ENCODE data around the gene VGF.
A peak's percentile ranks its signal among the peaks of the same experiment; 100 is the strongest.

Gene VGF

DNA sequence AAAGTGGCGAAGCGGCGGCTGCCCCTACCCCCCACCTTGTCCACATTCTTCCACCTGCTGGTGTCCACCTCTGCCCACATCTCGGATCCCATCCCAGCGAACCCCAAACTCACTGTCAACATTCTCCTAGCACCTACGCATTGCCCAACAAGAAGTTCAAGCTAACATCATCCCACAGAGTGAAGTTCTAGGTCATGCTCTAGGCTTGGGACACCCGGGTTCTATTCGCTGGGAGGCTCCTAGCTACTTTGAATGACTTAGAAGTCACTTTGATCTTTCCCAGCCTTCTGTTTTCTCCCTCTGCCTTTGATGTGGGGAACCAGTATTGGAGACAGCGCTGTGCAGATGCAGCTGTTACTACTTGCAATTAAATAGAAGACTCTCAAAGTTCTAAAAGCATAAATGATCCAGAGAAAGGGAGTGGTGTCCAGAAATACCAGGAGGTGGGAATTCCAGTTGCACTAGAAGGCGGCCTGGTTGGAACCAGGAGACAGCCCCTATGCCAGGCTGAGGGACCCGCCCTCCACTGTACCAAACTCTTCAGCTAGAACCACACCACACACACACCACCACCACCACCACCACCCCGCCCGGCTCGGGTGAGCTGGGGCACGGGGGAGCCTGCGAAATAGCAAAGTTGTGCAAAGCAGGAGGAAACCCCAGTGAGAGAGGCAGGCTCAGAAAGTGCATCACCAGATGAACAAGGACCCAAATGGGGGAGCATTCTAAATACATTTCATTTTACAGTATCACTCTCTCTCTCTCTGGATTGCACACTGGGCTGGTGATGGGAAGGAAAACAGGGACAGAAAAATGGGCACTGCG is 5.5 kb upstream of the VGF start:
- no peak for TF ChIP-seq ZNF19 (tag by site-specific recombination; IDR thresholded peaks at IDR 0.05; ENCODE audit: low read depth)
- peak; percentile 13; the same call in 1 of the 2 replicates for TF ChIP-seq GLIS2 (tag by site-specific recombination; IDR thresholded peaks at IDR 0.05)
- H3K4me1 ChIP-seq (ENCODE audit: control insufficient read depth, insufficient read depth, low read length), result peaks cover 15% of the 10 kb centered on the region
- no peak overlapping the region for H3K27ac ChIP-seq (ENCODE audit: extremely low read depth, low read depth, low read length)
- H3K36me3 ChIP-seq (ENCODE audit: control insufficient read depth in 2 of 2, insufficient read depth in 1 of 2, low read length in 2 of 2), result no peaks in the 10 kb centered on the region
- CTCF ChIA-PET, result interaction anchor here (0.6 to 2.7 kb wide), 16 partner anchors 8 to 1099 kb away, joined by 3 to 40 read pairs (median 4); no protein-coding TSS in a partner anchor
- H3K9me3 ChIP-seq (ENCODE audit: control insufficient read depth, insufficient read depth, low read depth, low read length), result no peaks in the 10 kb centered on the region
- no peak overlapping the region for H3K4me3 ChIP-seq (ENCODE audit: low read depth, low read length)
- POLR2A ChIA-PET, result no interaction called here

DNA sequence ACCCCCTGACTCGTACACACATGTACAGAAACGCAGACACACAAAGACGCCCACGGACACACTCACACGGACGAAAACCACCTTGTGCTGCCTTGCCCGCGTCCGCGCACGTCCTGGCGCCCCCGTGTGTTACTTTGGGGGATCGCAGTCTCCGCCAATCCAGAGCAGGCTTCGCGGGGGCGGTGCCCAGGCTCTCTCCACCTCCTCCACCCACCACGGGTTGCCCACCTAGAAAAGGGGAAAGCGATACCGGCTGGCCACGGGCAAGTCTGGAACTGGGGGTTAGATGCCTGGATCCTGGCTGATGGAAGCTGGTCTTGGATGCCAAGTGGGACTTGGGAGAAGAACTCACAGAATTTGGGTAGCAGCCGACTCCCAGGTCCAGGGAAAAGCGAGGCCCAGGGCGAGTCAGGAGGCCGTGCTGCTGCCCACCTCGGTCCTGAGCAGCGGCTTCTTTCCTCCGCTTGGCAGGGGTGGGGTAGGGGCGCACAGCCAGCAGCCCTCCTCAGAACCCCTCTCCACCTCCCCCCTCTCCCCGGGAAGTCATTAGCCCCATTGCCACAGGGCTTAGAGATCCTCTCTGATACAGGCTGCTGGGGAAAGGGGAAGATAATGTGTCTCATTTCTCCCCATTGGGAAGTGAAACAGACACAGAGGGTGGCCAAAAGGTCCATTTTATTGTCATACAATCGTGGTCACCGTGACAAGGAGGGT is 4.6 kb upstream of the VGF start:
- ChIA-PET POLR2A (no interaction called here), CTCF (interaction anchor here (0.6 to 2.7 kb wide), 12 partner anchors 7 to 996 kb away, joined by 3 to 40 read pairs (median 4); no protein-coding TSS in a partner anchor)
- H3K36me3 ChIP-seq (ENCODE audit: control insufficient read depth in 2 of 2, insufficient read depth in 1 of 2, low read length in 2 of 2), result no peaks in the 10 kb centered on the region
- no peaks in the 10 kb centered on the region for H3K9me3 ChIP-seq (ENCODE audit: control insufficient read depth, insufficient read depth, low read depth, low read length)
- peaks cover 17% of the 10 kb centered on the region for H3K4me1 ChIP-seq (ENCODE audit: control insufficient read depth, insufficient read depth, low read length)
- no peak overlapping the region for H3K27ac ChIP-seq (ENCODE audit: extremely low read depth, low read depth, low read length)
- no peak overlapping the region for H3K4me3 ChIP-seq (ENCODE audit: low read depth, low read length)
- TF ChIP-seq ZNF776 (tag by site-specific recombination; IDR thresholded peaks at IDR 0.05; ENCODE audit: borderline replicate concordance), result no peak
- TF ChIP-seq, protein P1, sequence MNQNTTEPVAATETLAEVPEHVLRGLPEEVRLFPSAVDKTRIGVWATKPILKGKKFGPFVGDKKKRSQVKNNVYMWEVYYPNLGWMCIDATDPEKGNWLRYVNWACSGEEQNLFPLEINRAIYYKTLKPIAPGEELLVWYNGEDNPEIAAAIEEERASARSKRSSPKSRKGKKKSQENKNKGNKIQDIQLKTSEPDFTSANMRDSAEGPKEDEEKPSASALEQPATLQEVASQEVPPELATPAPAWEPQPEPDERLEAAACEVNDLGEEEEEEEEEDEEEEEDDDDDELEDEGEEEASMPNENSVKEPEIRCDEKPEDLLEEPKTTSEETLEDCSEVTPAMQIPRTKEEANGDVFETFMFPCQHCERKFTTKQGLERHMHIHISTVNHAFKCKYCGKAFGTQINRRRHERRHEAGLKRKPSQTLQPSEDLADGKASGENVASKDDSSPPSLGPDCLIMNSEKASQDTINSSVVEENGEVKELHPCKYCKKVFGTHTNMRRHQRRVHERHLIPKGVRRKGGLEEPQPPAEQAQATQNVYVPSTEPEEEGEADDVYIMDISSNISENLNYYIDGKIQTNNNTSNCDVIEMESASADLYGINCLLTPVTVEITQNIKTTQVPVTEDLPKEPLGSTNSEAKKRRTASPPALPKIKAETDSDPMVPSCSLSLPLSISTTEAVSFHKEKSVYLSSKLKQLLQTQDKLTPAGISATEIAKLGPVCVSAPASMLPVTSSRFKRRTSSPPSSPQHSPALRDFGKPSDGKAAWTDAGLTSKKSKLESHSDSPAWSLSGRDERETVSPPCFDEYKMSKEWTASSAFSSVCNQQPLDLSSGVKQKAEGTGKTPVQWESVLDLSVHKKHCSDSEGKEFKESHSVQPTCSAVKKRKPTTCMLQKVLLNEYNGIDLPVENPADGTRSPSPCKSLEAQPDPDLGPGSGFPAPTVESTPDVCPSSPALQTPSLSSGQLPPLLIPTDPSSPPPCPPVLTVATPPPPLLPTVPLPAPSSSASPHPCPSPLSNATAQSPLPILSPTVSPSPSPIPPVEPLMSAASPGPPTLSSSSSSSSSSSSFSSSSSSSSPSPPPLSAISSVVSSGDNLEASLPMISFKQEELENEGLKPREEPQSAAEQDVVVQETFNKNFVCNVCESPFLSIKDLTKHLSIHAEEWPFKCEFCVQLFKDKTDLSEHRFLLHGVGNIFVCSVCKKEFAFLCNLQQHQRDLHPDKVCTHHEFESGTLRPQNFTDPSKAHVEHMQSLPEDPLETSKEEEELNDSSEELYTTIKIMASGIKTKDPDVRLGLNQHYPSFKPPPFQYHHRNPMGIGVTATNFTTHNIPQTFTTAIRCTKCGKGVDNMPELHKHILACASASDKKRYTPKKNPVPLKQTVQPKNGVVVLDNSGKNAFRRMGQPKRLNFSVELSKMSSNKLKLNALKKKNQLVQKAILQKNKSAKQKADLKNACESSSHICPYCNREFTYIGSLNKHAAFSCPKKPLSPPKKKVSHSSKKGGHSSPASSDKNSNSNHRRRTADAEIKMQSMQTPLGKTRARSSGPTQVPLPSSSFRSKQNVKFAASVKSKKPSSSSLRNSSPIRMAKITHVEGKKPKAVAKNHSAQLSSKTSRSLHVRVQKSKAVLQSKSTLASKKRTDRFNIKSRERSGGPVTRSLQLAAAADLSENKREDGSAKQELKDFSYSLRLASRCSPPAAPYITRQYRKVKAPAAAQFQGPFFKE (tag by site-specific recombination; IDR thresholded peaks at IDR 0.05; ENCODE audit: borderline replicate concordance), result no peak
- TF ChIP-seq, protein P2, sequence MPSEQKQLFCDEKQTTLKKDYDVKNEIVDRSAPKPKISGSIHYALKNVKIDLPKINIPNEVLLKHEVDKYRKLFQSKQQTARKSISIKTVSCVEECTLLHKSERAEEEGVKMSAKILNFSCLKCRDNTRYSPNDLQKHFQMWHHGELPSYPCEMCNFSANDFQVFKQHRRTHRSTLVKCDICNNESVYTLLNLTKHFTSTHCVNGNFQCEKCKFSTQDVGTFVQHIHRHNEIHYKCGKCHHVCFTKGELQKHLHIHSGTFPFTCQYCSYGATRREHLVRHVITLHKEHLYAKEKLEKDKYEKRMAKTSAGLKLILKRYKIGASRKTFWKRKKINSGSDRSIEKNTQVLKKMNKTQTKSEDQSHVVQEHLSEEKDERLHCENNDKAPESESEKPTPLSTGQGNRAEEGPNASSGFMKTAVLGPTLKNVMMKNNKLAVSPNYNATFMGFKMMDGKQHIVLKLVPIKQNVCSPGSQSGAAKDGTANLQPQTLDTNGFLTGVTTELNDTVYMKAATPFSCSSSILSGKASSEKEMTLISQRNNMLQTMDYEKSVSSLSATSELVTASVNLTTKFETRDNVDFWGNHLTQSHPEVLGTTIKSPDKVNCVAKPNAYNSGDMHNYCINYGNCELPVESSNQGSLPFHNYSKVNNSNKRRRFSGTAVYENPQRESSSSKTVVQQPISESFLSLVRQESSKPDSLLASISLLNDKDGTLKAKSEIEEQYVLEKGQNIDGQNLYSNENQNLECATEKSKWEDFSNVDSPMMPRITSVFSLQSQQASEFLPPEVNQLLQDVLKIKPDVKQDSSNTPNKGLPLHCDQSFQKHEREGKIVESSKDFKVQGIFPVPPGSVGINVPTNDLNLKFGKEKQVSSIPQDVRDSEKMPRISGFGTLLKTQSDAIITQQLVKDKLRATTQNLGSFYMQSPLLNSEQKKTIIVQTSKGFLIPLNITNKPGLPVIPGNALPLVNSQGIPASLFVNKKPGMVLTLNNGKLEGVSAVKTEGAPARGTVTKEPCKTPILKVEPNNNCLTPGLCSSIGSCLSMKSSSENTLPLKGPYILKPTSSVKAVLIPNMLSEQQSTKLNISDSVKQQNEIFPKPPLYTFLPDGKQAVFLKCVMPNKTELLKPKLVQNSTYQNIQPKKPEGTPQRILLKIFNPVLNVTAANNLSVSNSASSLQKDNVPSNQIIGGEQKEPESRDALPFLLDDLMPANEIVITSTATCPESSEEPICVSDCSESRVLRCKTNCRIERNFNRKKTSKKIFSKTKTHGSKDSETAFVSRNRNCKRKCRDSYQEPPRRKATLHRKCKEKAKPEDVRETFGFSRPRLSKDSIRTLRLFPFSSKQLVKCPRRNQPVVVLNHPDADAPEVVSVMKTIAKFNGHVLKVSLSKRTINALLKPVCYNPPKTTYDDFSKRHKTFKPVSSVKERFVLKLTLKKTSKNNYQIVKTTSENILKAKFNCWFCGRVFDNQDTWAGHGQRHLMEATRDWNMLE (tag by site-specific recombination; conservative IDR thresholded peaks at IDR 0.05; ENCODE audit: low read depth), result no peak
- 0 out of 2 replicates have a peak, but pooled peaks have one; percentile 13 for TF ChIP-seq ZNF335 (tag by site-specific recombination; conservative IDR thresholded peaks at IDR 0.05)
- TF ChIP-seq ZNF837 (tag by site-specific recombination; IDR thresholded peaks at IDR 0.05), result no peak
- TF ChIP-seq ZNF211 (tag by site-specific recombination; IDR thresholded peaks at IDR 0.05; ENCODE audit: low read depth), result no peak
- no peak for TF ChIP-seq ZBTB21 (tag by site-specific recombination; IDR thresholded peaks at IDR 0.05)
- TF ChIP-seq ZSCAN30 (tag by site-specific recombination; IDR thresholded peaks at IDR 0.05), result no peak
- TF ChIP-seq EGR2 (tag by site-specific recombination; IDR thresholded peaks at IDR 0.05; ENCODE audit: low read depth), result peak; percentile 96
- TF ChIP-seq ZNF529 (tag by site-specific recombination; IDR thresholded peaks at IDR 0.05; ENCODE audit: insufficient replicate concordance), result no peak
- TF ChIP-seq BCL11A (tag by site-specific recombination; IDR thresholded peaks at IDR 0.05; ENCODE audit: low read depth), result no peak; the same call in 1 of the 2 replicates
- TF ChIP-seq ZNF416 (tag by site-specific recombination; IDR thresholded peaks at IDR 0.05), result no peak
- no peak for TF ChIP-seq ZNF561 (tag by site-specific recombination; IDR thresholded peaks at IDR 0.05; ENCODE audit: borderline replicate concordance)
- no peak for TF ChIP-seq ZNF621 (tag by site-specific recombination; IDR thresholded peaks at IDR 0.05)
- no peak for TF ChIP-seq ZNF404 (tag by site-specific recombination; IDR thresholded peaks at IDR 0.05)
- TF ChIP-seq, protein P3, sequence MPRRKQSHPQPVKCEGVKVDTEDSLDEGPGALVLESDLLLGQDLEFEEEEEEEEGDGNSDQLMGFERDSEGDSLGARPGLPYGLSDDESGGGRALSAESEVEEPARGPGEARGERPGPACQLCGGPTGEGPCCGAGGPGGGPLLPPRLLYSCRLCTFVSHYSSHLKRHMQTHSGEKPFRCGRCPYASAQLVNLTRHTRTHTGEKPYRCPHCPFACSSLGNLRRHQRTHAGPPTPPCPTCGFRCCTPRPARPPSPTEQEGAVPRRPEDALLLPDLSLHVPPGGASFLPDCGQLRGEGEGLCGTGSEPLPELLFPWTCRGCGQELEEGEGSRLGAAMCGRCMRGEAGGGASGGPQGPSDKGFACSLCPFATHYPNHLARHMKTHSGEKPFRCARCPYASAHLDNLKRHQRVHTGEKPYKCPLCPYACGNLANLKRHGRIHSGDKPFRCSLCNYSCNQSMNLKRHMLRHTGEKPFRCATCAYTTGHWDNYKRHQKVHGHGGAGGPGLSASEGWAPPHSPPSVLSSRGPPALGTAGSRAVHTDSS (tag by site-specific recombination; IDR thresholded peaks at IDR 0.05), result no peak
- no peak for TF ChIP-seq MEIS1 (CRISPR knock-in tag; IDR thresholded peaks at IDR 0.05; ENCODE audit: borderline replicate concordance)
- no peak for TF ChIP-seq ZNF777 (tag by site-specific recombination; IDR thresholded peaks at IDR 0.05; ENCODE audit: borderline replicate concordance)

All from HEK293 (cell line).